WTC11 (cell line): ENCODE data around the gene C19orf25. TPM values are rescaled to one million over a fixed set of nuclear protein-coding genes. Genes with fewer than 3 reads are reported as not detected.

Experiments used
- ATAC-seq: fragments of 200-7000 bp; cut with Tn5 transposase; 2 replicates; pipeline ENCODE4 v1.10.0; 2021; ENCODE audit warnings: mild to moderate bottlenecking, moderate library complexity
- CTCF ChIA-PET: fragments of 300-600 bp; sonication (Branson Sonifier 250); formaldehyde crosslinking; loops from one replicate; lab custom pipeline; 2021; ENCODE audit warnings: antibody characterized with exemption; lab: Charles Lee
- POLR2A ChIA-PET: fragments of 350-600 bp; sonication (Branson Sonifier 250); formaldehyde crosslinking; loops from one replicate; lab custom pipeline; 2021; ENCODE audit warnings: antibody characterized with exemption; lab: Charles Lee
- DNase-seq: peaks from one replicate; pipeline ENCODE4 v3.0.0; 2021; ENCODE audit warnings: low spot score
- H3K27ac Mint-ChIP-seq: 2 replicates; pipeline ENCODE4 v1.8.0; 2021; ENCODE audit warnings: mixed read lengths
- H3K27me3 Mint-ChIP-seq: 2 replicates; pipeline ENCODE4 v1.8.0; 2021; ENCODE audit warnings: low read depth, mild to moderate bottlenecking, moderate library complexity, mixed read lengths
- H3K36me3 Mint-ChIP-seq: 2 replicates; pipeline ENCODE4 v1.8.0; 2021; ENCODE audit warnings: mixed read lengths
- H3K4me1 Mint-ChIP-seq: 2 replicates; pipeline ENCODE4 v1.8.0; 2022; ENCODE audit warnings: mixed read lengths
- H3K4me3 Mint-ChIP-seq: 2 replicates; pipeline ENCODE4 v1.8.0; 2021; ENCODE audit warnings: mild to moderate bottlenecking, moderate library complexity, mixed read lengths
- H3K9me3 Mint-ChIP-seq: 2 replicates; pipeline ENCODE4 v1.8.0; 2021; ENCODE audit warnings: mixed read lengths
- AFF4 ChIP-seq: sonication (generic); formaldehyde crosslinking; IDR thresholded peaks from 2 replicates; pipeline ENCODE4 v1.8.1; 2023; ENCODE audit warnings: mild to moderate bottlenecking, missing genetic modification reagents, borderline replicate concordance
- AR ChIP-seq: fragments of 250-450 bp; sonication (Bioruptor Pico); IDR thresholded peaks from 2 replicates; pipeline ENCODE4 v1.9.0; 2021; ENCODE audit warnings: mild to moderate bottlenecking
- ATF3 ChIP-seq: sonication (generic); formaldehyde crosslinking; conservative IDR thresholded peaks from 2 replicates; pipeline ENCODE4 v1.8.1; 2022; ENCODE audit warnings: mild to moderate bottlenecking, missing genetic modification reagents
- E2F5 ChIP-seq: sonication (generic); formaldehyde crosslinking; IDR thresholded peaks from 2 replicates; pipeline ENCODE4 v1.8.1; 2022; ENCODE audit warnings: mild to moderate bottlenecking, moderate library complexity, missing genetic modification reagents
- FOXP1 ChIP-seq: sonication (generic); formaldehyde crosslinking; IDR thresholded peaks from 2 replicates; pipeline ENCODE4 v1.8.0; 2022; ENCODE audit warnings: missing genetic modification reagents, mild to moderate bottlenecking, moderate library complexity, borderline replicate concordance
- GTF2I ChIP-seq: fragments of 250-450 bp; sonication (Bioruptor Pico); conservative IDR thresholded peaks from 2 replicates; pipeline ENCODE4 v1.4.0; 2021; ENCODE audit warnings: mild to moderate bottlenecking
- NFATC4 ChIP-seq: fragments of 250-450 bp; sonication (Bioruptor Pico); IDR thresholded peaks from 2 replicates; pipeline ENCODE4 v1.9.0; 2021; ENCODE audit warnings: mild to moderate bottlenecking
- TEAD1 ChIP-seq: sonication (generic); formaldehyde crosslinking; IDR thresholded peaks from 2 replicates; pipeline ENCODE4 v1.8.0; 2022; ENCODE audit warnings: mild to moderate bottlenecking, missing genetic modification reagents
- TEAD4 ChIP-seq: sonication (generic); formaldehyde crosslinking; IDR thresholded peaks from 2 replicates; pipeline ENCODE4 v1.8.0; 2022; ENCODE audit warnings: mild to moderate bottlenecking, missing genetic modification reagents
- ZNF121 ChIP-seq: sonication (generic); formaldehyde crosslinking; IDR thresholded peaks from 2 replicates; pipeline ENCODE4 v1.8.0; 2023; ENCODE audit warnings: missing genetic modification reagents
- ZNF138 ChIP-seq: sonication (generic); formaldehyde crosslinking; conservative IDR thresholded peaks from 2 replicates; pipeline ENCODE4 v1.8.1; 2022; ENCODE audit warnings: mild to moderate bottlenecking, moderate library complexity, missing genetic modification reagents
- ZNF263 ChIP-seq: sonication (generic); formaldehyde crosslinking; IDR thresholded peaks from 2 replicates; pipeline ENCODE4 v1.8.1; 2022; ENCODE audit warnings: low read depth, mild to moderate bottlenecking, moderate library complexity, missing genetic modification reagents
- ZNF281 ChIP-seq: sonication (generic); formaldehyde crosslinking; IDR thresholded peaks from 2 replicates; pipeline ENCODE4 v1.8.0; 2023; ENCODE audit warnings: mild to moderate bottlenecking, missing genetic modification reagents
- ZNF317 ChIP-seq: sonication (generic); formaldehyde crosslinking; IDR thresholded peaks from 2 replicates; pipeline ENCODE4 v1.8.1; 2023; ENCODE audit warnings: low read depth, mild to moderate bottlenecking, moderate library complexity, missing genetic modification reagents, borderline replicate concordance
- ZNF396 ChIP-seq: fragments of 250-450 bp; sonication (Bioruptor Pico); IDR thresholded peaks from 2 replicates; pipeline ENCODE4 v1.8.0; 2021; ENCODE audit warnings: mild to moderate bottlenecking, moderate library complexity, borderline replicate concordance
- ZNF425 ChIP-seq: fragments of 250-450 bp; sonication (Bioruptor Pico); conservative IDR thresholded peaks from 2 replicates; pipeline ENCODE4 v1.9.0; 2021; ENCODE audit warnings: mild to moderate bottlenecking
- ZNF512 ChIP-seq: sonication (generic); formaldehyde crosslinking; IDR thresholded peaks from 2 replicates; pipeline ENCODE4 v1.8.1; 2022; ENCODE audit warnings: missing genetic modification reagents, borderline replicate concordance
- total RNA-seq: library from RNA; stranded (reverse); gene quantifications from 3 replicates; pipeline ENCODE4 v1.2.3, GENCODE V29; 2021

Gene C19orf25
- total RNA-seq, 1 experiment from 2014 or later = 65.7 TPM

- peak; percentile 18; the same call in 1 of the 2 replicates for TF ChIP-seq AR (CRISPR knock-in tag)
- no peak for TF ChIP-seq ZNF512 (CRISPR knock-in tag)
- TF ChIP-seq ZNF263 = no peak
- peak; percentile 74; the same call in 1 of the 2 replicates for TF ChIP-seq ZNF281 (CRISPR knock-in tag)
- TF ChIP-seq ZNF425 (CRISPR knock-in tag) = no peak
- peak; percentile 51; the same call in 1 of the 2 replicates for TF ChIP-seq NFATC4 (CRISPR knock-in tag)
- TF ChIP-seq TEAD1 = peak; percentile 96
- TF ChIP-seq E2F5 (CRISPR knock-in tag) = peak; percentile 72
- peak; percentile 47; the same call in 1 of the 2 replicates for TF ChIP-seq ZNF317
- TF ChIP-seq ZNF396 (CRISPR knock-in tag) = no peak
- 0 out of 2 replicates have a peak, but pooled peaks have one; percentile 68 for TF ChIP-seq TEAD4 (CRISPR knock-in tag)
These were observed 40.7 kb downstream of the C19orf25 start, which contains the start of gene RPS15 (continued) for GRCh38 chr19:1438035-1438932.

GRCh38 chr19:1437609-1438008 lies 41.4 kb downstream of the C19orf25 start:
- POLR2A ChIA-PET = no interaction called here
- H3K27me3 Mint-ChIP-seq = no peaks in the 10 kb centered on the region

More at GRCh38 chr19:1437609-1438008, 41.4 kb downstream of the C19orf25 start:
- Mint-ChIP-seq H3K27ac (peak overlapping the region; percentile 99), H3K4me3 (peak overlapping the region; percentile 97), H3K36me3 (peaks cover 48% of the 10 kb centered on the region), H3K9me3 (no peaks in the 10 kb centered on the region), H3K4me1 (peaks cover 19% of the 10 kb centered on the region)
- CTCF ChIA-PET = interaction anchor here (1.1 to 1.9 kb wide), 2 partner anchors 29 to 171 kb away, joined by 4 to 6 read pairs; no protein-coding TSS in a partner anchor
- ATAC-seq = no peak
- TF ChIP-seq FOXP1 (CRISPR knock-in tag) (no peak), ZNF121 (peak; percentile 73; the same call in 1 of the 2 replicates), AFF4 (no peak), TEAD1 (no peak), ATF3 (CRISPR knock-in tag) (no peak), GTF2I (no peak), ZNF138 (no peak)
- TF ChIP-seq, all 79 proteins: peak for 1
- DNase-seq = no peak
